A673 (cell line): ENCODE measurements around the gene WNT7A.

Experiments
- EZH2 ChIP-seq: fragments of 200-600 bp; sonication (generic); IDR thresholded peaks from 2 replicates; pipeline ENCODE4 v1.6.1; 2017; ENCODE audit warnings: borderline replicate concordance, low read depth, mild to moderate bottlenecking, mixed read lengths, antibody characterized with exemption, low read length; ENCODE audit not compliant: poor library complexity, severe bottlenecking
- TF ChIP-seq, protein P1 (sequence below): fragments of 300-800, 200-600 bp; sonication (generic); conservative IDR thresholded peaks from 2 replicates; pipeline ENCODE4 v1.5.1; 2017; ENCODE audit warnings: low read depth, mild to moderate bottlenecking, antibody characterized with exemption, low read length, moderate library complexity, mixed read lengths

DNA sequence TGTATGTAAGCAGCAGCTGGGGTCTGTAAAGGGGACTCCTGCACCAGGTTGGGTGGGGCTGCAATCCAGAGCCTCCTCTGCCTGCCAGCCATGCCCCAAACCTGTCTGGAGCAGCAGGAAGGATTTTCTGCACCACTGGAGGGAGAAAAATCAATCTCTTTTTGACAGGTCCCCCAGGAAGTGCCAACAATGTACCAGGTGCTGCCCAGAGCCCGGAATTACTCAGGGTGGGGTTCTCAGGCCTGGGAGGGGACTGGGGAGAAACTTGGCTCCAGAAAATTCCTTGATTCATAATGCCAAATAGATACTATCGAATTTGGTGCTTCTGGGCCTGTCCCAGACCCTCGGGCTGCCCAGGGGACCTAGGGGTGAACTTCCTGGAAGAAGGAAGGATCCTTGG is 52.6 kb downstream of the WNT7A start:
- TF ChIP-seq, protein P1, sequence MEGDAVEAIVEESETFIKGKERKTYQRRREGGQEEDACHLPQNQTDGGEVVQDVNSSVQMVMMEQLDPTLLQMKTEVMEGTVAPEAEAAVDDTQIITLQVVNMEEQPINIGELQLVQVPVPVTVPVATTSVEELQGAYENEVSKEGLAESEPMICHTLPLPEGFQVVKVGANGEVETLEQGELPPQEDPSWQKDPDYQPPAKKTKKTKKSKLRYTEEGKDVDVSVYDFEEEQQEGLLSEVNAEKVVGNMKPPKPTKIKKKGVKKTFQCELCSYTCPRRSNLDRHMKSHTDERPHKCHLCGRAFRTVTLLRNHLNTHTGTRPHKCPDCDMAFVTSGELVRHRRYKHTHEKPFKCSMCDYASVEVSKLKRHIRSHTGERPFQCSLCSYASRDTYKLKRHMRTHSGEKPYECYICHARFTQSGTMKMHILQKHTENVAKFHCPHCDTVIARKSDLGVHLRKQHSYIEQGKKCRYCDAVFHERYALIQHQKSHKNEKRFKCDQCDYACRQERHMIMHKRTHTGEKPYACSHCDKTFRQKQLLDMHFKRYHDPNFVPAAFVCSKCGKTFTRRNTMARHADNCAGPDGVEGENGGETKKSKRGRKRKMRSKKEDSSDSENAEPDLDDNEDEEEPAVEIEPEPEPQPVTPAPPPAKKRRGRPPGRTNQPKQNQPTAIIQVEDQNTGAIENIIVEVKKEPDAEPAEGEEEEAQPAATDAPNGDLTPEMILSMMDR = no peak
- no peak for TF ChIP-seq EZH2
